Measurements from ENCODE around the gene VAMP8.

- no peak for TF ChIP-seq POLR2A (IDR thresholded peaks at IDR 0.05; ENCODE audit: low read length)
- TF ChIP-seq GATA1 (IDR thresholded peaks at IDR 0.05; ENCODE audit: low read depth, low read length) = no peak
These were observed 1.1 kb downstream of the VAMP8 start for GRCh38 chr2:85578243-85579180.

Data from erythroblast (primary cell).